HG03342 (cell line): ENCODE data around the gene DPP10.

Source experiments
- ATAC-seq: cut with Tn5 transposase; IDR thresholded peaks from one replicate; pipeline ENCODE4 v1.9.1; 2021; ENCODE audit warnings: mild to moderate bottlenecking, moderate library complexity; ENCODE audit not compliant: unreplicated experiment

Gene DPP10

GRCh38 chr2:115833196-115833595, 1390.8 kb downstream of the DPP10 start:
- ATAC-seq = no peak

- no peak for ATAC-seq
Observed at GRCh38 chr2:115838539-115838938, 1396.1 kb downstream of the DPP10 start.

- no peak for ATAC-seq
Observed at GRCh38 chr2:115842306-115842705, 1399.9 kb downstream of the DPP10 start.

- no peak for ATAC-seq
Observed at GRCh38 chr2:115848192-115848591, 1405.8 kb downstream of the DPP10 start.

- ATAC-seq = no peak
Observed at GRCh38 chr2:115867024-115867423, 1424.6 kb downstream of the DPP10 start.

- ATAC-seq = no peak
Observed at GRCh38 chr2:115874427-115874826, 1432.0 kb downstream of the DPP10 start.

- ATAC-seq = no peak
Observed at GRCh38 chr2:115880558-115880957, 1438.1 kb downstream of the DPP10 start.

GRCh38 chr2:115887209-115887776, 1444.9 kb downstream of the DPP10 start:
- ATAC-seq = no peak
